HCT116 (cell line): ENCODE measurements around the gene USP27X. TPM values are rescaled to one million over a fixed set of nuclear protein-coding genes. Genes with fewer than 3 reads are reported as not detected.

Experiments used
- ATAC-seq: fragments of 200-7000 bp; cut with Tn5 transposase; 2 replicates; pipeline ENCODE4 v1.9.1; 2020; ENCODE audit warnings: mild to moderate bottlenecking, moderate library complexity
- BruUV-seq: library from RNA; stranded (reverse); fragments of 400-500 nt; replicated peaks from 2 replicates; lab custom pipeline; 2021; lab: Mats Ljungman, UMichigan
- CTCF ChIA-PET: fragments of 300-600 bp; sonication (Branson Sonifier 250); formaldehyde crosslinking; loops from one replicate; lab custom pipeline; 2021; ENCODE audit warnings: antibody characterized with exemption; lab: Charles Lee
- POLR2A ChIA-PET: fragments of 300-600, 350-600 bp; sonication (Branson Sonifier 250); formaldehyde crosslinking; loops from one replicate; lab custom pipeline; 2021; ENCODE audit warnings: antibody characterized with exemption; lab: Charles Lee
- RAD21 ChIA-PET, 2 experiments: fragments of 300-600 bp; sonication (Branson Sonifier 250); formaldehyde crosslinking; loops; one replicate each; lab custom pipeline; 2023; ENCODE audit warnings: low total read pairs in 2 of 2; ENCODE audit not compliant: uncharacterized antibody in 2 of 2, unreplicated experiment in 2 of 2, low non-redundant PET in 1 of 2; lab: Charles Lee
- DNase-seq: peaks from one replicate; pipeline ENCODE4 v3.0.0-alpha.2; 2010; ENCODE audit warnings: low read depth, low spot score
- H2AFZ ChIP-seq: fragments of 200-600 bp; shearing (Covaris generic), sonication (generic); 2 replicates; pipeline ENCODE4 v1.6.1; 2017; ENCODE audit warnings: low read depth, mixed run types, mixed read lengths, antibody characterized with exemption, low read length; ENCODE audit not compliant: poor library complexity, severe bottlenecking
- H3K27ac ChIP-seq: 2 replicates; pipeline ENCODE4 v1.5.1; 2012; ENCODE audit warnings: low read depth, low read length
- H3K27me3 ChIP-seq: fragments of 200-600 bp; sonication (generic); 2 replicates; pipeline ENCODE4 v1.6.1; 2016; ENCODE audit warnings: mixed run types, low read length, mixed read lengths; ENCODE audit not compliant: insufficient read depth
- H3K36me3 ChIP-seq, 2 experiments: fragments of 200-500 bp in 1 of 2; fragments of 200-600 bp in 1 of 2; sonication (Bioruptor generic) in 1 of 2; sonication (generic) in 1 of 2; 2 replicates each; pipeline versions ENCODE4 v1.5.1 to v1.6.1; 2014 to 2016; ENCODE audit warnings: low read length in 2 of 2, inconsistent platforms in 1 of 2, mixed read lengths in 1 of 2, mixed run types in 1 of 2; ENCODE audit not compliant: insufficient read depth in 2 of 2, control insufficient read depth in 1 of 2
- H3K4me1 ChIP-seq, 2 experiments: fragments of 200-600 bp in 1 of 2; sonication (generic) in 1 of 2; 2 replicates each; pipeline versions ENCODE4 v1.5.1 to v1.6.1; 2012 to 2017; ENCODE audit warnings: low read length in 2 of 2, inconsistent platforms in 1 of 2, mild to moderate bottlenecking in 1 of 2, mixed read lengths in 1 of 2, mixed run types in 1 of 2, moderate library complexity in 1 of 2; ENCODE audit not compliant: insufficient read depth in 2 of 2, control insufficient read depth in 1 of 2
- H3K4me2 ChIP-seq: fragments of 200-600 bp; sonication (generic); 2 replicates; pipeline ENCODE4 v1.6.1; 2017; ENCODE audit warnings: mixed run types, low read length, mixed read lengths
- H3K4me3 ChIP-seq, 2 experiments: fragments of 200-600 bp in 1 of 2; sonication (generic) in 1 of 2; replicated peaks in 1 of 2; 2 replicates each; pipeline ENCODE4 v1.5.1; 2011 to 2016; ENCODE audit warnings: low read length in 2 of 2, control low read depth in 1 of 2, low read depth in 1 of 2, mild to moderate bottlenecking in 1 of 2, mixed read lengths in 1 of 2, mixed run types in 1 of 2
- H3K79me2 ChIP-seq: fragments of 200-600 bp; sonication (generic); 2 replicates; pipeline ENCODE4 v1.6.1; 2017; ENCODE audit warnings: mild to moderate bottlenecking, mixed run types, low read length, moderate library complexity, mixed read lengths; ENCODE audit not compliant: insufficient read depth
- H3K9ac ChIP-seq: fragments of 200-600 bp; sonication (generic); 2 replicates; pipeline ENCODE4 v1.6.1; 2016; ENCODE audit warnings: low read length, mixed read lengths
- H3K9me2 ChIP-seq: fragments of 200-600 bp; sonication (generic), shearing (Covaris generic); 2 replicates; pipeline ENCODE4 v1.6.1; 2017; ENCODE audit warnings: mixed run types, mild to moderate bottlenecking, moderate library complexity; ENCODE audit not compliant: insufficient read depth
- H3K9me3 ChIP-seq, 2 experiments: fragments of 200-500 bp in 1 of 2; fragments of 200-600 bp in 1 of 2; sonication (Bioruptor generic) in 1 of 2; sonication (generic) in 1 of 2; 2 replicates each; pipeline ENCODE4 v1.6.1; 2014 to 2017; ENCODE audit warnings: low read length in 2 of 2, mixed read lengths in 2 of 2, inconsistent platforms in 1 of 2, low read depth in 1 of 2, mild to moderate bottlenecking in 1 of 2, mixed run types in 1 of 2, moderate library complexity in 1 of 2; ENCODE audit not compliant: control insufficient read depth in 1 of 2, insufficient read depth in 1 of 2
- H4K20me1 ChIP-seq: fragments of 200-600 bp; sonication (generic), shearing (Covaris generic); 2 replicates; pipeline ENCODE4 v1.6.1; 2017; ENCODE audit warnings: mixed run types, mild to moderate bottlenecking, moderate library complexity; ENCODE audit not compliant: insufficient read depth
- ATF3 ChIP-seq: IDR thresholded peaks from 2 replicates; pipeline ENCODE4 v1.6.1; 2012
- CBX3 ChIP-seq: IDR thresholded peaks from 2 replicates; pipeline ENCODE4 v1.6.1; 2012; ENCODE audit warnings: low read depth
- CEBPB ChIP-seq: IDR thresholded peaks from 2 replicates; pipeline ENCODE4 v1.6.1; 2012; ENCODE audit warnings: low read depth
- EGR1 ChIP-seq: IDR thresholded peaks from 2 replicates; pipeline ENCODE4 v1.6.1; 2012; ENCODE audit warnings: low read depth
- EZH2 ChIP-seq: fragments of 200-600 bp; sonication (generic); IDR thresholded peaks from 2 replicates; pipeline ENCODE4 v1.6.1; 2017; ENCODE audit warnings: antibody characterized with exemption, mixed run types
- JUND ChIP-seq: IDR thresholded peaks from 2 replicates; pipeline ENCODE4 v1.6.1; 2012
- POLR2AphosphoS5 ChIP-seq: IDR thresholded peaks from 2 replicates; pipeline ENCODE4 v1.6.1; 2011; ENCODE audit warnings: mild to moderate bottlenecking, low read depth, low read length, moderate library complexity
- REST ChIP-seq: IDR thresholded peaks from 2 replicates; pipeline ENCODE4 v1.6.1; 2012; ENCODE audit warnings: low read depth
- SIN3A ChIP-seq: IDR thresholded peaks from 2 replicates; pipeline ENCODE4 v1.6.1; 2012; ENCODE audit warnings: low read depth
- SP1 ChIP-seq: IDR thresholded peaks from 2 replicates; pipeline ENCODE4 v1.6.1; 2012; ENCODE audit warnings: low read depth
- SRF ChIP-seq: IDR thresholded peaks from 2 replicates; pipeline ENCODE4 v1.6.1; 2012; ENCODE audit warnings: low read depth
- YY1 ChIP-seq: IDR thresholded peaks from 2 replicates; pipeline ENCODE4 v1.6.1; 2011; ENCODE audit warnings: low read length, low read depth, moderate library complexity, mild to moderate bottlenecking; ENCODE audit not compliant: insufficient replicate concordance; ENCODE audit errors: extremely low read depth
- ZFX ChIP-seq: fragments of 450-650 bp; IDR thresholded peaks from 2 replicates; pipeline ENCODE4 v1.6.1; 2017
- ZNF274 ChIP-seq: fragments of 200-500 bp; sonication (Bioruptor generic); IDR thresholded peaks from 2 replicates; pipeline ENCODE4 v1.6.1; 2014; ENCODE audit warnings: mild to moderate bottlenecking, low read depth, low read length, inconsistent platforms
- intact Hi-C: fragments of 100-400 bp; cut with micrococcal nuclease; formaldehyde crosslinking; loops from 2 replicates; pipeline ENCODE4 v1.10.0; 2022
- total RNA-seq: library from RNA; stranded (reverse); gene quantifications from one replicate; pipeline ENCODE4 v1.2.1, GENCODE V29; 2021; ENCODE audit not compliant: unreplicated experiment

Gene USP27X
- total RNA-seq, 1 experiment from 2014 or later, result 3.5 TPM

GRCh38 chrX:49878128-49878833, 1.0 kb upstream of the USP27X start (continued):
- TF ChIP-seq REST (no peak), CEBPB (no peak), ZFX (no peak), SIN3A (no peak)
- TF ChIP-seq, all 23 proteins: peak for 0

- BruUV-seq, result no TSS peak
- DNase-seq, result no peak
- POLR2A ChIA-PET, result no interaction called here
Observed at GRCh38 chrX:49879656-49880277, 483 bp downstream of the USP27X start.

More at GRCh38 chrX:49879656-49880277, 483 bp downstream of the USP27X start:
- Histone ChIP-seq H3K4me3 (peak overlapping the region; percentile 51 to 55), H3K4me1 (peaks cover 4 to 14% of the 10 kb centered on the region in 2 experiments; a peak in 2 of 4 replicates), H3K36me3 (no peaks in the 10 kb centered on the region), H3K79me2 (no peaks in the 10 kb centered on the region), H3K9me3 (no peaks in the 10 kb centered on the region), H4K20me1 (no peaks in the 10 kb centered on the region), H3K4me2 (peak overlapping the region; percentile 79), H3K9ac (peak overlapping the region; percentile 47), H3K27ac (peak overlapping the region; percentile 61), H3K9me2 (no peaks in the 10 kb centered on the region), H3K27me3 (no peaks in the 10 kb centered on the region), H2AFZ (no peak overlapping the region)
- TF ChIP-seq SIN3A (no peak), ZNF274 (no peak), SRF (no peak), JUND (no peak), REST (no peak), SP1 (no peak), EZH2 (no peak), EGR1 (no peak), CBX3 (no peak), YY1 (no peak), POLR2AphosphoS5 (no peak), ZFX (no peak), ATF3 (no peak)
- intact Hi-C loops, result loop anchor here (10.0 kb wide), 1 partner anchor 705 kb away; no protein-coding TSS in a partner anchor
- RAD21 ChIA-PET, result no interaction called here
- ATAC-seq, result peak; percentile 19
- CTCF ChIA-PET, result interaction anchor here (1.1 to 1.5 kb wide), 2 partner anchors 40 to 42 kb away, joined by 3 to 5 read pairs; partner anchors contain the start of gene CLCN5
